ENCODE data around the gene KRT1.

KRT1 gene

DNA sequence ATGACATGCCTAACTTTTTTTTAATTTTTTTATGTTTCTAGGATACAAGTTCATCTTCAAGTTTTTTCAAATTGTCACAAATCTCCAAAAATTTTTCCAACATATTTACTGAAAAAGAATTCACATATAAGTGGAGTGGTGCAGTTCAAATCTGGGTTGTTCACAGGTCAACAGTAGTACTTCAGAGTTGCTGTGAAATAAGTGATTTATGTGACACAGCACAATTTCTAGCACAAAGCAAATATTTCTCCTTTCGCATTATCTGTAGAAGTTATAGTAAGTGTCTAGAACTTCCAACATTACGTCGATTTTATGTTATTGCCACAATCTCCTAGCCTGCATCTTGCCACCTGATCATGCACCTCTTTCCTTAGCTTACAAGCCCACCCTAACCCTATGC is 18.5 kb downstream of the KRT1 start:
- Histone ChIP-seq H2AFZ (ENCODE audit: low read length, unreplicated experiment) (no peak overlapping the region), H3K36me3 (ENCODE audit: insufficient read depth, low read length) (no peaks in the 10 kb centered on the region), H3K79me2 (ENCODE audit: control insufficient read depth, insufficient read depth, low read length, unreplicated experiment) (no peaks in the 10 kb centered on the region), H3K4me3 (ENCODE audit: low read depth, low read length) (no peak overlapping the region), H3K27ac (ENCODE audit: low read depth, low read length) (no peak overlapping the region), H3K27me3 (ENCODE audit: insufficient read depth, low read length) (peaks cover 97% of the 10 kb centered on the region), H3K4me1 (ENCODE audit: control insufficient read depth, insufficient read depth, low read length, unreplicated experiment) (no peaks in the 10 kb centered on the region)

DNA sequence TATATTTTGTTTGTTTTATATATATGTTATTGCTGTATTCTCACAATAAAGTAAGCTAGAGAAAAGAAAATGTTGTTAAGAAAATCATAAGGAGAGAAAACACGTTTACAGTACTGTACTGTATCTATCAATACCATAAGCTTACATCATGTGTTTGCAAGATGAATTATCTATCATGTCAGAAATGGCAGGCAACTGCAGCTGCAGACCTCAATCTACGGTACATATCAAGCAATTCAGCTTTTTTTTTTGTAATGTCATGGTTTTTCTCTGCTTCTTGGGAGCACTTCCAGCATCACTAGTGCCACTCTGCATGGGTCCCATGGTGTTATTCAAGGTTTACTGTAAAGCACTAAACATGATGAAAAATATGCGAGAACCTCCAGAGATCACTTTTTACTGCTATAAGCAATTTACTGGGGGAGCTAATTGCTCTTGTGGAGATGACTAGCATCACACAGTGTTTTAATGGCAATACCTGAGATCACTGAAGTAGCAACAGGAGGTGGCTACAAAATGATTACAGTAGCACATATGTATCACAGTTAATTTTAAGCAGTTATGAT is 19.2 kb downstream of the KRT1 start:
- no peaks in the 10 kb centered on the region for H3K79me2 ChIP-seq (ENCODE audit: control insufficient read depth, insufficient read depth, low read length, unreplicated experiment)
- H3K27ac ChIP-seq (ENCODE audit: low read depth, low read length), result no peak overlapping the region
- H3K4me1 ChIP-seq (ENCODE audit: control insufficient read depth, insufficient read depth, low read length, unreplicated experiment), result no peaks in the 10 kb centered on the region
- H2AFZ ChIP-seq (ENCODE audit: low read length, unreplicated experiment), result no peak overlapping the region
- H3K36me3 ChIP-seq (ENCODE audit: insufficient read depth, low read length), result no peaks in the 10 kb centered on the region
- peaks cover 97% of the 10 kb centered on the region for H3K27me3 ChIP-seq (ENCODE audit: insufficient read depth, low read length)
- no peak overlapping the region for H3K4me3 ChIP-seq (ENCODE audit: low read depth, low read length)

GRCh38 chr12:52659951-52660350 is 20.3 kb downstream of the KRT1 start:
- Histone ChIP-seq H3K27ac (ENCODE audit: low read depth, low read length) (no peak overlapping the region), H2AFZ (ENCODE audit: low read length, unreplicated experiment) (no peak overlapping the region), H3K36me3 (ENCODE audit: insufficient read depth, low read length) (no peaks in the 10 kb centered on the region), H3K4me3 (ENCODE audit: low read depth, low read length) (no peak overlapping the region), H3K27me3 (ENCODE audit: insufficient read depth, low read length) (peaks cover 97% of the 10 kb centered on the region), H3K4me1 (ENCODE audit: control insufficient read depth, insufficient read depth, low read length, unreplicated experiment) (no peaks in the 10 kb centered on the region), H3K79me2 (ENCODE audit: control insufficient read depth, insufficient read depth, low read length, unreplicated experiment) (no peaks in the 10 kb centered on the region)

DNA sequence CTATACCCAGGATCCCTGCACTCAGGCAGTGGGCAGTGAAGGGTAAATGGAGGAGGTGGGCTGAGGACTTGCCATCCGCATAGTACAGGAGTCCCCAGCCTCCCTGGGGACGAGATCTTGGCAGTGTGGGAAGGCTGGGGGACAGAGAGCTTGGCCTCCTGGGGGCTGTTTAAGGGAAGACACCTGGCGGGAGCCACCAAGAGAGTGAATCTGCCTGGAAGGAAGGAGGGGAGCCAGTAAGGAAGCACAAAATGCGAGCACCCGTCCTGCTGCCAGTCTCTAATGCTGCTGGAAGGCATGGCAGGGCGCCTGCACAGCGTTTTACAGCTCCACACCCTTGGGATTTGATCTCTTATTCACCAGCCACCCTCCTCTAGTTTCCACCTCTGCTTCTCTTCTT is 20.8 kb downstream of the KRT1 start:
- Histone ChIP-seq H3K36me3 (ENCODE audit: insufficient read depth, low read length) (no peaks in the 10 kb centered on the region), H3K27me3 (ENCODE audit: insufficient read depth, low read length) (peaks cover 97% of the 10 kb centered on the region), H3K4me3 (ENCODE audit: low read depth, low read length) (no peak overlapping the region), H3K79me2 (ENCODE audit: control insufficient read depth, insufficient read depth, low read length, unreplicated experiment) (no peaks in the 10 kb centered on the region), H3K4me1 (ENCODE audit: control insufficient read depth, insufficient read depth, low read length, unreplicated experiment) (no peaks in the 10 kb centered on the region), H3K27ac (ENCODE audit: low read depth, low read length) (no peak overlapping the region), H2AFZ (ENCODE audit: low read length, unreplicated experiment) (no peak overlapping the region)

GRCh38 chr12:52658196-52658595 is 22.0 kb downstream of the KRT1 start:
- peaks cover 97% of the 10 kb centered on the region for H3K27me3 ChIP-seq (ENCODE audit: insufficient read depth, low read length)
- no peak overlapping the region for H3K4me3 ChIP-seq (ENCODE audit: low read depth, low read length)
- H3K36me3 ChIP-seq (ENCODE audit: insufficient read depth, low read length), result no peaks in the 10 kb centered on the region
- H2AFZ ChIP-seq (ENCODE audit: low read length, unreplicated experiment), result no peak overlapping the region
- no peaks in the 10 kb centered on the region for H3K79me2 ChIP-seq (ENCODE audit: control insufficient read depth, insufficient read depth, low read length, unreplicated experiment)
- no peak overlapping the region for H3K27ac ChIP-seq (ENCODE audit: low read depth, low read length)
- no peaks in the 10 kb centered on the region for H3K4me1 ChIP-seq (ENCODE audit: control insufficient read depth, insufficient read depth, low read length, unreplicated experiment)

GRCh38 chr12:52657250-52657902 is 22.8 kb downstream of the KRT1 start:
- H2AFZ ChIP-seq (ENCODE audit: low read length, unreplicated experiment), result no peak overlapping the region
- no peaks in the 10 kb centered on the region for H3K36me3 ChIP-seq (ENCODE audit: insufficient read depth, low read length)
- no peaks in the 10 kb centered on the region for H3K79me2 ChIP-seq (ENCODE audit: control insufficient read depth, insufficient read depth, low read length, unreplicated experiment)
- H3K27me3 ChIP-seq (ENCODE audit: insufficient read depth, low read length), result peaks cover 97% of the 10 kb centered on the region
- no peak overlapping the region for H3K4me3 ChIP-seq (ENCODE audit: low read depth, low read length)
- H3K27ac ChIP-seq (ENCODE audit: low read depth, low read length), result no peak overlapping the region
- no peaks in the 10 kb centered on the region for H3K4me1 ChIP-seq (ENCODE audit: control insufficient read depth, insufficient read depth, low read length, unreplicated experiment)

- Histone ChIP-seq H3K79me2 (ENCODE audit: control insufficient read depth, insufficient read depth, low read length, unreplicated experiment) (no peaks in the 10 kb centered on the region), H3K27me3 (ENCODE audit: insufficient read depth, low read length) (peaks cover 97% of the 10 kb centered on the region), H3K36me3 (ENCODE audit: insufficient read depth, low read length) (no peaks in the 10 kb centered on the region), H3K4me3 (ENCODE audit: low read depth, low read length) (no peak overlapping the region), H3K27ac (ENCODE audit: low read depth, low read length) (no peak overlapping the region), H3K4me1 (ENCODE audit: control insufficient read depth, insufficient read depth, low read length, unreplicated experiment) (no peaks in the 10 kb centered on the region), H2AFZ (ENCODE audit: low read length, unreplicated experiment) (no peak overlapping the region)
These were observed 23.6 kb downstream of the KRT1 start for GRCh38 chr12:52656616-52657015.

- Histone ChIP-seq H3K27ac (ENCODE audit: low read depth, low read length) (no peak overlapping the region), H3K4me3 (ENCODE audit: low read depth, low read length) (no peak overlapping the region), H3K36me3 (ENCODE audit: insufficient read depth, low read length) (no peaks in the 10 kb centered on the region), H3K79me2 (ENCODE audit: control insufficient read depth, insufficient read depth, low read length, unreplicated experiment) (no peaks in the 10 kb centered on the region), H3K27me3 (ENCODE audit: insufficient read depth, low read length) (peaks cover 97% of the 10 kb centered on the region), H3K4me1 (ENCODE audit: control insufficient read depth, insufficient read depth, low read length, unreplicated experiment) (no peaks in the 10 kb centered on the region), H2AFZ (ENCODE audit: low read length, unreplicated experiment) (no peak overlapping the region)
These were observed 24.5 kb downstream of the KRT1 start for GRCh38 chr12:52655720-52656124.

GRCh38 chr12:52655251-52655650 is 25.0 kb downstream of the KRT1 start:
- no peaks in the 10 kb centered on the region for H3K36me3 ChIP-seq (ENCODE audit: insufficient read depth, low read length)
- no peak overlapping the region for H2AFZ ChIP-seq (ENCODE audit: low read length, unreplicated experiment)
- H3K4me3 ChIP-seq (ENCODE audit: low read depth, low read length), result no peak overlapping the region
- peaks cover 97% of the 10 kb centered on the region for H3K27me3 ChIP-seq (ENCODE audit: insufficient read depth, low read length)
- no peak overlapping the region for H3K27ac ChIP-seq (ENCODE audit: low read depth, low read length)
- H3K79me2 ChIP-seq (ENCODE audit: control insufficient read depth, insufficient read depth, low read length, unreplicated experiment), result no peaks in the 10 kb centered on the region
- no peaks in the 10 kb centered on the region for H3K4me1 ChIP-seq (ENCODE audit: control insufficient read depth, insufficient read depth, low read length, unreplicated experiment)

GRCh38 chr12:52651726-52652261 is 28.4 kb downstream of the KRT1 start, which contains the start of gene KRT2:
Gene KRT2 (minus strand): TSS chr12:52652211. CDS start chr12:52652142, 69 bp downstream.
- Histone ChIP-seq H3K79me2 (ENCODE audit: control insufficient read depth, insufficient read depth, low read length, unreplicated experiment) (no peaks in the 10 kb centered on the region), H2AFZ (ENCODE audit: low read length, unreplicated experiment) (no peak within 1 kb of the TSS), H3K36me3 (ENCODE audit: insufficient read depth, low read length) (no peaks in the 10 kb centered on the region), H3K4me1 (ENCODE audit: control insufficient read depth, insufficient read depth, low read length, unreplicated experiment) (no peaks in the 10 kb centered on the region), H3K4me3 (ENCODE audit: low read depth, low read length) (no peak within 1 kb of the TSS), H3K27ac (ENCODE audit: low read depth, low read length) (no peak within 1 kb of the TSS), H3K27me3 (ENCODE audit: insufficient read depth, low read length) (peaks cover 94% of the 10 kb centered on the region)

DNA sequence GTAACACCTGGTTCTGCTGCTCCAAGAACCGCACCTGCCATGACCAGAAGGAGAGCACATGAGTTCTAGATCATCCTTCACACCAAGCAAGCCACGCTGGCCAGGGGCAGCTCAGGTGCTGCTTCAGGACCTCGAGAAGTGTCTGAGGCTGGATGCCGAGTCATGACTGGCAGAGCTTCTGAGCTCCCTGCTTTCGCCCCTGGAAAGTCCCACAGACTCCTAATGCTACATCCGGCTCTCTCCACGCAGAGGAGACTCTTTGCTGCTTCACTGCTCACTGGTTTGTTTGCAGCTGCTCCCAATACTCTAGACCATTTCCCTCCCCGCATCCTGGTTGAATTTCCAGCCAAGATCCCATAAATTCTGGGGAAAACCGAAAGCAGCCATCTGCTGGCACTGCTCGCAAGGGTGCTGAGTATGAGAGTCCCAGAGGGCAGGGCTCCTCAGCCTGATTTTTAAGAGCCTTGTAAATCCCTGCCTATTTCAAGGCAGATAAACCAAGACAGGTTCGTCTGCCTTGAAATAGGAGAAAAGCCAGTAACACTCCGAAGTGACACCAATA is 29.6 kb downstream of the KRT1 start:
- peaks cover 94% of the 10 kb centered on the region for H3K27me3 ChIP-seq (ENCODE audit: insufficient read depth, low read length)
- H3K4me1 ChIP-seq (ENCODE audit: control insufficient read depth, insufficient read depth, low read length, unreplicated experiment), result no peaks in the 10 kb centered on the region
- H3K4me3 ChIP-seq (ENCODE audit: low read depth, low read length), result peak overlapping the region; percentile 48; the same call in 1 of the 2 replicates
- H3K36me3 ChIP-seq (ENCODE audit: insufficient read depth, low read length), result no peaks in the 10 kb centered on the region
- no peaks in the 10 kb centered on the region for H3K79me2 ChIP-seq (ENCODE audit: control insufficient read depth, insufficient read depth, low read length, unreplicated experiment)
- H3K27ac ChIP-seq (ENCODE audit: low read depth, low read length), result no peak overlapping the region
- no peak overlapping the region for H2AFZ ChIP-seq (ENCODE audit: low read length, unreplicated experiment)

Data from ACC112 (cell line).